Ascending aorta (tissue), 2 donors: Measurements from ENCODE around the gene TTC7B. TPM values are rescaled to one million over a fixed set of nuclear protein-coding genes. Genes with fewer than 3 reads are reported as not detected.

Experiments
- DNase-seq, 2 donors: peaks; one replicate each; pipeline ENCODE4 v3.0.0-alpha.2; 2019; ENCODE audit warnings: low spot score in 2 of 2
- H3K27ac ChIP-seq, 2 donors: fragments of 200-600 bp; sonication (generic); one replicate each; pipeline ENCODE4 v1.5.1; 2016 to 2017; ENCODE audit warnings: mild to moderate bottlenecking in 1 of 2
- H3K27me3 ChIP-seq: fragments of 200-600 bp; sonication (generic); one replicate; pipeline ENCODE4 v1.5.1; 2017
- H3K36me3 ChIP-seq, 2 donors: fragments of 200-600 bp; sonication (generic); one replicate each; pipeline ENCODE4 v1.5.1; 2016
- H3K4me1 ChIP-seq, 2 donors: fragments of 200-600 bp; sonication (generic); one replicate each; pipeline ENCODE4 v1.5.1; 2016 to 2017; ENCODE audit warnings: mild to moderate bottlenecking in 1 of 2
- H3K4me3 ChIP-seq, 2 donors: fragments of 200-600 bp; sonication (generic); one replicate each; pipeline ENCODE4 v1.5.1; 2016 to 2017; ENCODE audit warnings: mild to moderate bottlenecking in 1 of 2
- H3K9me3 ChIP-seq, 2 donors: fragments of 200-600 bp; sonication (generic); one replicate each; pipeline ENCODE4 v1.5.1; 2016
- intact Hi-C: fragments of 100-400 bp; cut with DNase I; formaldehyde crosslinking; loops from one replicate; pipeline ENCODE4 v1.15.1; 2023
- total RNA-seq: library from RNA; depleted of rRNA; stranded (reverse); fragments of >200 nt; gene quantifications from one replicate; pipeline ENCODE4 v1.1.0, GENCODE V29; 2016
- TF ChIP-seq, protein P1 (sequence below), 3 experiments: fragments of 200-600 bp in 2 of 3; fragments of 450-650 bp in 1 of 3; sonication (generic) in 2 of 3; IDR thresholded peaks; one replicate each; pipeline ENCODE4 v1.5.1; 2016 to 2019; ENCODE audit warnings: antibody characterized with exemption in 3 of 3, mild to moderate bottlenecking in 1 of 3, moderate library complexity in 1 of 3

Gene TTC7B
- total RNA-seq, 1 donor from 2014 or later, result 18.5 TPM

- intact Hi-C loops, result no loop called here
- no peaks in the 10 kb centered on the region for H3K36me3 ChIP-seq
- no peak overlapping the region for H3K4me3 ChIP-seq
- H3K27ac ChIP-seq, result no peak overlapping the region
- H3K4me1 ChIP-seq, result peaks cover 16 to 29% of the 10 kb centered on the region in 2 donors
- no peaks in the 10 kb centered on the region for H3K27me3 ChIP-seq
- TF ChIP-seq, protein P1, sequence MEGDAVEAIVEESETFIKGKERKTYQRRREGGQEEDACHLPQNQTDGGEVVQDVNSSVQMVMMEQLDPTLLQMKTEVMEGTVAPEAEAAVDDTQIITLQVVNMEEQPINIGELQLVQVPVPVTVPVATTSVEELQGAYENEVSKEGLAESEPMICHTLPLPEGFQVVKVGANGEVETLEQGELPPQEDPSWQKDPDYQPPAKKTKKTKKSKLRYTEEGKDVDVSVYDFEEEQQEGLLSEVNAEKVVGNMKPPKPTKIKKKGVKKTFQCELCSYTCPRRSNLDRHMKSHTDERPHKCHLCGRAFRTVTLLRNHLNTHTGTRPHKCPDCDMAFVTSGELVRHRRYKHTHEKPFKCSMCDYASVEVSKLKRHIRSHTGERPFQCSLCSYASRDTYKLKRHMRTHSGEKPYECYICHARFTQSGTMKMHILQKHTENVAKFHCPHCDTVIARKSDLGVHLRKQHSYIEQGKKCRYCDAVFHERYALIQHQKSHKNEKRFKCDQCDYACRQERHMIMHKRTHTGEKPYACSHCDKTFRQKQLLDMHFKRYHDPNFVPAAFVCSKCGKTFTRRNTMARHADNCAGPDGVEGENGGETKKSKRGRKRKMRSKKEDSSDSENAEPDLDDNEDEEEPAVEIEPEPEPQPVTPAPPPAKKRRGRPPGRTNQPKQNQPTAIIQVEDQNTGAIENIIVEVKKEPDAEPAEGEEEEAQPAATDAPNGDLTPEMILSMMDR (IDR thresholded peaks at IDR 0.05), result no peak
- DNase-seq, result peak in 1 of 2 donors; percentile 69
- no peaks in the 10 kb centered on the region for H3K9me3 ChIP-seq
These were observed 185.9 kb downstream of the TTC7B start for GRCh38 chr14:90630171-90630806.

- Histone ChIP-seq H3K27me3 (no peaks in the 10 kb centered on the region), H3K27ac (no peak overlapping the region), H3K4me1 (peaks cover 16 to 37% of the 10 kb centered on the region in 2 donors), H3K36me3 (no peaks in the 10 kb centered on the region), H3K9me3 (no peaks in the 10 kb centered on the region), H3K4me3 (no peak overlapping the region)
- intact Hi-C loops, result no loop called here
- TF ChIP-seq, protein P1 (IDR thresholded peaks at IDR 0.05), result no peak
- peak in 1 of 2 donors; percentile 22 for DNase-seq
These were observed 186.8 kb downstream of the TTC7B start for GRCh38 chr14:90629471-90629870.

- no peaks in the 10 kb centered on the region for H3K27me3 ChIP-seq
- H3K27ac ChIP-seq, result no peak overlapping the region
- peaks cover 16 to 37% of the 10 kb centered on the region in 2 donors for H3K4me1 ChIP-seq
These were observed 187.4 kb downstream of the TTC7B start for GRCh38 chr14:90628825-90629224.

GRCh38 chr14:90627478-90627877 is 188.8 kb downstream of the TTC7B start:
- Histone ChIP-seq H3K4me1 (peaks cover 16 to 37% of the 10 kb centered on the region in 2 donors), H3K27ac (peak overlapping the region; percentile 7 to 41), H3K4me3 (peak overlapping the region in 1 of 2 donors; percentile 1), H3K27me3 (no peaks in the 10 kb centered on the region), H3K9me3 (no peaks in the 10 kb centered on the region), H3K36me3 (no peaks in the 10 kb centered on the region)
- DNase-seq, result no peak
- intact Hi-C loops, result no loop called here
- TF ChIP-seq, protein P1 (IDR thresholded peaks at IDR 0.05), result no peak

More at GRCh38 chr14:90628825-90629224, 187.4 kb downstream of the TTC7B start:
- Histone ChIP-seq H3K36me3 (no peaks in the 10 kb centered on the region), H3K4me3 (no peak overlapping the region), H3K9me3 (no peaks in the 10 kb centered on the region)
- intact Hi-C loops, result no loop called here
- TF ChIP-seq, protein P1 (IDR thresholded peaks at IDR 0.05), result no peak
- DNase-seq, result peak in 1 of 2 donors; percentile 31

GRCh38 chr14:90626550-90626949 is 189.7 kb downstream of the TTC7B start:
- DNase-seq, result peak in 1 of 2 donors; percentile 69
- no peak overlapping the region for H3K4me3 ChIP-seq
- H3K27ac ChIP-seq, result no peak overlapping the region
- no peaks in the 10 kb centered on the region for H3K9me3 ChIP-seq
- H3K27me3 ChIP-seq, result no peaks in the 10 kb centered on the region
- intact Hi-C loops, result no loop called here
- no peaks in the 10 kb centered on the region for H3K36me3 ChIP-seq
- H3K4me1 ChIP-seq, result peaks cover 16 to 37% of the 10 kb centered on the region in 2 donors
- TF ChIP-seq, protein P1 (IDR thresholded peaks at IDR 0.05), result no peak
